Lower lobe of right lung (tissue), 2 donors: Measurements from ENCODE around the gene STK11. TPM values are rescaled to one million over a fixed set of nuclear protein-coding genes. Genes with fewer than 3 reads are reported as not detected.

Experiments
- ATAC-seq, 2 donors: fragments of 200-7000 bp; cut with Tn5 transposase; one replicate each; pipeline ENCODE4 v1.9.1; 2020 to 2022; ENCODE audit warnings: mild to moderate bottlenecking in 2 of 2, moderate library complexity in 2 of 2
- DNase-seq: peaks from one replicate; pipeline ENCODE4 v3.0.0-alpha.2; 2020
- H3K27ac ChIP-seq: fragments of 200-600 bp; one replicate; pipeline ENCODE4 v1.8.0; 2022
- H3K27me3 ChIP-seq: fragments of 200-600 bp; one replicate; pipeline ENCODE4 v1.8.0; 2022; ENCODE audit warnings: low read depth
- H3K36me3 ChIP-seq: fragments of 200-600 bp; one replicate; pipeline ENCODE4 v1.8.0; 2022; ENCODE audit warnings: mild to moderate bottlenecking
- H3K4me1 ChIP-seq: fragments of 200-600 bp; one replicate; pipeline ENCODE4 v1.8.0; 2022
- H3K4me3 ChIP-seq: fragments of 200-600 bp; one replicate; pipeline ENCODE4 v1.8.0; 2022; ENCODE audit warnings: mild to moderate bottlenecking
- H3K9me3 ChIP-seq: fragments of 200-600 bp; one replicate; pipeline ENCODE4 v1.8.0; 2022
- intact Hi-C: fragments of 100-400 bp; cut with DNase I; formaldehyde crosslinking; loops from one replicate; pipeline ENCODE4 v1.11.0; 2022
- total RNA-seq: library from RNA; stranded (reverse); fragmentation: NEBNext Ultra II Directional; extraction: Animal tissue kit (Norgen Biotek cat#: 25700); gene quantifications from one replicate; pipeline ENCODE4 v1.2.1, GENCODE V29; 2021
- TF ChIP-seq, protein P1 (sequence below): fragments of 200-600 bp; IDR thresholded peaks from one replicate; pipeline ENCODE4 v1.8.0; 2022; ENCODE audit warnings: antibody characterized with exemption, mild to moderate bottlenecking
- donor health status: DM: no; HTN: yes; CAD: no; lungs with severe emphysema.

Gene STK11
- total RNA-seq, 1 donor from 2014 or later: 50.5 TPM

DNA sequence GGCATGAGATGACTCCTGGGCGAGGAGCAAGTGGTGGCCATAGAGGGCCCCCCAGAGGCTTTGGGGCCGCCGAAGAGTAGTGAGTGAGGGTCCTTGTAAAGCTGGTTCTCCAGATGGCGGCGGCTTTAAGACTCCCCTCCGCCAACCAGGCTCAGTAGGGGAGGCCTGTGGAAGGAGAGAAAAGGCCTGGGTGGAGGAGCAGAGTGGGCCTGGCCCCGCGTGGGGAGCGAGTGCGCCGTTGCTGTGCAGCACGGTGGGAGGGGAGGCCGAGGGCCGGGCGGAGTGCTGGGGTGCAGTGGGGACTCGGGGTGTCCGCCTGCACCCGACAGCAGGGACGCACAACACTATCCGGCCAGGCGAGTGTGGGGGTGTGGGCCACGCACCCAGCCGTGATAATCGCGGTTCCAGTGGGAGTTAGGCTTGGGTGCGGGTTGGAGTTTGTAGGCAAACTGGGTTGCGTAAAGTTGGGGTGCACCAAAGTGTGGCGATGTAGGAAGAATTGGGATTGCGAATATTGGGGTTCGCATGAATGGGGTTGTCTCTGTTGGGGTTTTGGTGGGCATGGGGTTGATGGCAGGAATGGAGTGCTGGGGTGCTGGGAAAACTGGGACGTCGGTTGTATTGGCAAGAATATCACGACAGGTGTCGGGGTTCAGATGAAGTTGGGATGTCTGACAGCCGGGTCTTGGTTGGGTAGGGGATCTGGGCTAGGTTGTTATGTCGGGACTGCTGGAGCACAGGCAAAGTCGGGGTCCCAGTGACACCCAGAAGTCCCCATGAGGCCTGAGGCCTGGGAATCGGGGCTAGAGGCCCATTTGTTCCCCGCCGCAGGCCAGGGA is 62.9 kb downstream of the STK11 start:
- H3K27ac ChIP-seq: peak overlapping the region; percentile 99
- H3K4me1 ChIP-seq: peaks cover 81% of the 10 kb centered on the region
- H3K36me3 ChIP-seq: peaks cover 32% of the 10 kb centered on the region
- peak; percentile 58 for DNase-seq
- no peaks in the 10 kb centered on the region for H3K27me3 ChIP-seq
- ATAC-seq: no peak
- TF ChIP-seq, protein P1, sequence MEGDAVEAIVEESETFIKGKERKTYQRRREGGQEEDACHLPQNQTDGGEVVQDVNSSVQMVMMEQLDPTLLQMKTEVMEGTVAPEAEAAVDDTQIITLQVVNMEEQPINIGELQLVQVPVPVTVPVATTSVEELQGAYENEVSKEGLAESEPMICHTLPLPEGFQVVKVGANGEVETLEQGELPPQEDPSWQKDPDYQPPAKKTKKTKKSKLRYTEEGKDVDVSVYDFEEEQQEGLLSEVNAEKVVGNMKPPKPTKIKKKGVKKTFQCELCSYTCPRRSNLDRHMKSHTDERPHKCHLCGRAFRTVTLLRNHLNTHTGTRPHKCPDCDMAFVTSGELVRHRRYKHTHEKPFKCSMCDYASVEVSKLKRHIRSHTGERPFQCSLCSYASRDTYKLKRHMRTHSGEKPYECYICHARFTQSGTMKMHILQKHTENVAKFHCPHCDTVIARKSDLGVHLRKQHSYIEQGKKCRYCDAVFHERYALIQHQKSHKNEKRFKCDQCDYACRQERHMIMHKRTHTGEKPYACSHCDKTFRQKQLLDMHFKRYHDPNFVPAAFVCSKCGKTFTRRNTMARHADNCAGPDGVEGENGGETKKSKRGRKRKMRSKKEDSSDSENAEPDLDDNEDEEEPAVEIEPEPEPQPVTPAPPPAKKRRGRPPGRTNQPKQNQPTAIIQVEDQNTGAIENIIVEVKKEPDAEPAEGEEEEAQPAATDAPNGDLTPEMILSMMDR: no peak
- intact Hi-C loops: no loop called here
- H3K9me3 ChIP-seq: no peaks in the 10 kb centered on the region
- H3K4me3 ChIP-seq: peak overlapping the region; percentile 94

DNA sequence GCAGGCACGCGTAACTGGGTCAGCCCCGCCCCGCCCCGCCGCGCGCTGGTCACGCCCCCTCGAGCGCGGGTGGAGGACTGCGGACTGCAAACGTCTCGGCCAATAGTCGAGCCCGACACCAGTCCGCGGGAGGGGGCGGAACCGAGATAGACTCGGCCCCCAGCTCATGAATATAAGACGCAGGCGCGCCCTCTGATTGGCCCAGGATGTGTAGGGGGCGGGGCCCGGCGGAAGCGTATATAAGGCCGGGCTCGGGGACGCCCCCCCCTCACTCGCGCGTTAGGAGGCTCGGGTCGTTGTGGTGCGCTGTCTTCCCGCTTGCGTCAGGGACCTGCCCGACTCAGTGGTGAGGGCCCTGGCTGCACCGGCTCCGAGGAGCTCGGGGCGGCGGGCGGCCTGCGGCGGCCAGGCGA is 63.5 kb downstream of the STK11 start, which contains the start of gene CIRBP:
Gene CIRBP (plus strand): TSS at position 268 of the 413 bp plus-strand sequence. CDS start 1,602 bp downstream, outside the sequence.
- Histone ChIP-seq H3K4me1 (peaks cover 87% of the 10 kb centered on the region), H3K27ac (peak within 1 kb of the TSS; percentile 99), H3K9me3 (no peaks in the 10 kb centered on the region), H3K36me3 (peaks cover 38% of the 10 kb centered on the region), H3K4me3 (peak within 1 kb of the TSS; percentile 94), H3K27me3 (no peaks in the 10 kb centered on the region)
- ATAC-seq (peak; percentile 79 to 91), DNase-seq (peak; percentile 100)
- TF ChIP-seq, protein P1: no peak
- intact Hi-C loops: no loop called here

DNA sequence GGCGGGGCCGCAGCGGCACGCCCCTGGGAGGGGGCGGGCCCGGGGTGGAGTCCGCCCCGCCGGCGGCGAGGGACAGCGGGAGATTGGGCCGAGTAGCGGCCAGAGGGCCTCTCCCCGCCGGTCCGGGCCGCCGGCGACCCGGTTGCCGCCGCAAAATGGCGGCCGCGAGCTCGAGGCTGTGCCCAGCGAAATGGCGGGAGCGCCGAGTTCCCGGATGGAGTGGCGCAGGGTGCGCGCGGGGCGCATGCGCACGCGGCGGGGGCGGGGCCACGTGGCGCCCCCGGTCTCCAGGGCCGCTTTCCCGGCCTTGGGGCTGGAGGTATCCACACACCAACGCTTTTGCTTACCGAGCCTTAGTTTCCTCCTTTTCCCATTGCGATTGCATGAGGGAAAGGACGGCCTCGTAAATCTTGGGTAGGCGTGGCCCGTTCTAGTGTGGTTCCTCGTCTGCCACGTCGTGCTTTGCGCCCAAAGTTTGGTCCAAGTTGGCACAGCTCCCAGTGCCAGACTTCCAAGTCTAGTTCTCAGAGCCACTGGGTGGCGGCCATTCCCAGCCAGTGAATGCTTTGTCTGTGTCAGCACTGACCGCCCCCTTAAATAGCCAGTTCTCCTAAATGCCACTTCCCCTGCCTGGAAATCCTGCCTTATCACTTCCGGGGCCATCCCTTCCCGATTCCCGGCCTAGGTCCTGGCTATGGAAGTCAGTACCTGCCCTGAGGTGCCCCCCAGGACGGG is 64.1 kb downstream of the STK11 start:
- Histone ChIP-seq H3K9me3 (no peaks in the 10 kb centered on the region), H3K36me3 (peaks cover 44% of the 10 kb centered on the region), H3K27ac (peak overlapping the region; percentile 99), H3K27me3 (no peaks in the 10 kb centered on the region), H3K4me1 (peaks cover 91% of the 10 kb centered on the region), H3K4me3 (peak overlapping the region; percentile 94)
- intact Hi-C loops: no loop called here
- peak; percentile 41 to 48 for ATAC-seq
- DNase-seq: peak; percentile 91
- TF ChIP-seq, protein P1: no peak

DNA sequence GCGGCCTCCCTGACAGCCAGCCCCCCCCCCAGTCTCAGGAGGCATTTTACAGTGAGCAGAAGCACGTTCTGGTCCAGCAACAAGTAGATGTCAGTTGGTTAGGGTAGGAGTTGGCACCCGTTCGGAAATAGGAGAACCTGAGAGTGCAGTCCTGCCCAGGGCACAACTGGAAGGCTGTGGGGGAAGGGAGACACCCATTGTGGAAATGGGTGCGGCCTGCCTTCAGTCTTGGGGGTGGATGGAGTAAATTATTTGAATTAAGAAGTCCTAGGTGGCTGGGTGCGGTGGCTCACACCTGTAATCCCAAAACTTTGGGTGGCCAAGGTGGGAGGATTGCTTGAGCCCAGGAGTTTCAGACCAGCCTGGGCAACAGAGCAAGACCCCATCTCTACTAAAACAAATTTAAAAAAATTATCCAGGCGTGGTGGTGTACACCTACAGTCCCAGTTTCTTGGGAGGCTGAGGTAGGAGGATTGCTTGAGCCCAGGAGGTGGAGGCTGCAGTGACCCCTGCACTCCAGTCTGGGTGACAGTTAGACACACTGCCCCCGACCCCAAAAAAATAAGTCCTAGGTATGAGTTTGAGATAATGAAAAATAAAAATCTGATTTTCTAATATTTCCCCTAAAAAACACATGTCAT is 64.8 kb downstream of the STK11 start:
- H3K4me3 ChIP-seq: peak overlapping the region; percentile 94
- peaks cover 49% of the 10 kb centered on the region for H3K36me3 ChIP-seq
- peak overlapping the region; percentile 99 for H3K27ac ChIP-seq
- no peaks in the 10 kb centered on the region for H3K27me3 ChIP-seq
- TF ChIP-seq, protein P1: no peak
- ATAC-seq (no peak), DNase-seq (no peak)
- peaks cover 90% of the 10 kb centered on the region for H3K4me1 ChIP-seq
- intact Hi-C loops: no loop called here
- H3K9me3 ChIP-seq: no peaks in the 10 kb centered on the region

DNA sequence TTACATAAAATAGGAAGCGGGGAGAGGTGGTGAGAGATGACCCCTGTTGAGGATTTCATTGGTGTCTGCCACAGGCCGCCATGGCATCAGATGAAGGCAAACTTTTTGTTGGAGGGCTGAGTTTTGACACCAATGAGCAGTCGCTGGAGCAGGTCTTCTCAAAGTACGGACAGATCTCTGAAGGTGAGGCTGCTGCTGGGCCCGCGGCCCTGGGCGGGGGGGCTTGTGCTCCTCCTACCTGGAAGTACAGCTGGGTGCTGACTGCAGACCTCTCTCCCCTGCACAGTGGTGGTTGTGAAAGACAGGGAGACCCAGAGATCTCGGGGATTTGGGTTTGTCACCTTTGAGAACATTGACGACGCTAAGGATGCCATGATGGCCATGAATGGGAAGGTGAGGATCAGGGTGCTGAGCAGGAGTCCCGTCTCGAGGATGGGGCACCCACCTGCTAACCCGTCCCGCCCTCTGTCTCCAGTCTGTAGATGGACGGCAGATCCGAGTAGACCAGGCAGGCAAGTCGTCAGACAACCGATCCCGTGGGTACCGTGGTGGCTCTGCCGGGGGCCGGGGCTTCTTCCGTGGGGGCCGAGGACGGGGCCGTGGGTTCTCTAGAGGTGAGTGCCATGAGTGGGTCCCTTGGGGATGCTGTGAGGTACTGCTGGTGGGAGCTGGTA is 65.4 kb downstream of the STK11 start:
- peak overlapping the region; percentile 94 for H3K4me3 ChIP-seq
- peak overlapping the region; percentile 99 for H3K27ac ChIP-seq
- H3K27me3 ChIP-seq: no peaks in the 10 kb centered on the region
- ATAC-seq (no peak), DNase-seq (no peak)
- intact Hi-C loops: no loop called here
- H3K36me3 ChIP-seq: peaks cover 49% of the 10 kb centered on the region
- no peaks in the 10 kb centered on the region for H3K9me3 ChIP-seq
- TF ChIP-seq, protein P1: no peak
- H3K4me1 ChIP-seq: peaks cover 85% of the 10 kb centered on the region
